ENCODE results near the gene RNU6-1. TPM values are rescaled to one million over a fixed set of nuclear protein-coding genes. Genes with fewer than 3 reads are reported as not detected.

RNU6-1 gene
- total RNA-seq, 2 experiments from 2014 or later = not detected

DNA sequence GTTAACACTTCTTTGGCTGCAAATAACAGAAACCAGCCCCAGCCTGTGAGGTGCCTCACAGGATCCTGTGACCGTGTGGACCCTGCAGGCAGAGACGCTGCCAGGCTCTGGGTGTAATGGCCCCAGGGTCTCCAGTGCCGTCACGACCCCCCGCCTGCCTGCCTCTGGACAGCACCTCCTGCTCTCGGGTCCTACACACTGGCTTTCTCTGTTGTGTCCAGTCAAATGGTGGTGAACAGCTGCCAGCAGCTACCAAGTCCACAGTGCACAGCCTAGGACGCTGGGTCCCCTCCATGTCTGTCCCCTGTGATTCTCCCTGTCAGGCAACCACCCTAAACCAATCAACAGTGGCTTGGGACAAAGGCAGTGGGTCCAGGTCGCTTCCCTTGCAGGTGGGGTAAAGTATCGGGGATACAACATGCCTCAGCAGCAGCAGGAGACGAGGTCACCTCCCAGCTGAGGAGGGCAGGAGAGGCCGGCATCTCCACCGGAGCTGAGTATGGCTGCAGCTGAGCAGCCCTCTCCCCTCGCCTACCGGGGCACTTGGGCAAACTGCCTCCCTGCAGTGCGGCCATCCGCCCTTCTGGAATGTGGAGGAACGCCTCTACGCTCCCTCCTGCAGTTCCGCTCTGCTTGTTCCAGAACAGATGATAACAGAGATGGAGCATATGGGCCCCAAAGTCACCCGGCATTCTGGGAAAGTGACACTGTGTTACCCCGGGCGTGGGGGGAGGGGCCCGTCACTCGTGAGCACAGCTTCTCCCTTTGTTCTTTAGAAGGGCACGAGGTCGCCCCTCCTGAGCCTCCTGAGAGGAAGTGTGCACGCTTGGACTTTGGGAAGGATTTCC, 35.6 kb downstream of the RNU6-1 start:
- H3K4me1 ChIP-seq (ENCODE audit: insufficient read depth, low read length, poor library complexity, severe bottlenecking) = peaks cover 52% of the 10 kb centered on the region
- BruUV-seq (replicated peaks) = no TSS peak
- H3K36me3 ChIP-seq (ENCODE audit: insufficient read depth, low read length) = no peaks in the 10 kb centered on the region
- H4K20me1 ChIP-seq (ENCODE audit: insufficient read depth, low read length) = no peaks in the 10 kb centered on the region
- ChIA-PET CTCF (ENCODE audit: unreplicated experiment) (no interaction called here), POLR2A (no interaction called here)
- no peak overlapping the region for H2AFZ ChIP-seq (ENCODE audit: low read length)
- no peak for TF ChIP-seq EZH2phosphoT487 (IDR thresholded peaks at IDR 0.05; ENCODE audit: borderline replicate concordance, low read depth, low read length)
- no peak for TF ChIP-seq CTCF (conservative IDR thresholded peaks at IDR 0.05; ENCODE audit: low read length)
- intact Hi-C loops (cut with micrococcal nuclease; ENCODE audit: unreplicated experiment) = no loop called here
- peak overlapping the region; percentile 65 for H3K4me2 ChIP-seq (ENCODE audit: low read length)
- DNase-seq (ENCODE audit: low spot score) = no peak
- no peaks in the 10 kb centered on the region for H3K9me3 ChIP-seq (ENCODE audit: low read length)
- no peaks in the 10 kb centered on the region for H3K9me2 ChIP-seq (ENCODE audit: insufficient read depth, low read length)
- no peak overlapping the region for H3K4me3 ChIP-seq (ENCODE audit: low read depth, low read length, poor library complexity, severe bottlenecking)
- peak overlapping the region; percentile 8 for H3K27ac ChIP-seq (ENCODE audit: low read depth, low read length, poor library complexity, severe bottlenecking)
- H3K79me2 ChIP-seq (ENCODE audit: insufficient read depth, low read depth, low read length) = no peaks in the 10 kb centered on the region

DNA sequence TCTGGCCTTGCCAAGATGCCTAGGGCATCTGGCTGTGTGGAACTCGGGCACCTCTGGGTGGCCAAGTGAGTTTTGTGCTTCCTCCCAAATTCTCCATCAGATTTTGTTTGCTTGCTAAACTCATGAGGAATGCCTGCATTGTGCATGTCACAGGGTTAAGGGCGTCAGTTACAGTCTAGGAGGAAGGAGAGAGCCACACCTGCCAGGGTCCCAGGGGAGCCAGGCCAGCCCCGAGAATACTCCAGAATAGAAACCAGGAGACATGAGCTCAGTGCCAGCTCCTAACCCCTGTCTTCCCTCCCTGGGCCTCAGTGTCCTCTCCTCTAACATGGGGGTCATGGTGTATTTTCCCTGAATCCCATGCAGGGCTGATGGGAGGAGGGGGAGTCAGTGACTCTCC, 36.5 kb downstream of the RNU6-1 start:
- Histone ChIP-seq H3K9me2 (ENCODE audit: insufficient read depth, low read length) (no peaks in the 10 kb centered on the region), H3K4me1 (ENCODE audit: insufficient read depth, low read length, poor library complexity, severe bottlenecking) (peaks cover 54% of the 10 kb centered on the region), H3K27ac (ENCODE audit: low read depth, low read length, poor library complexity, severe bottlenecking) (peak overlapping the region; percentile 8), H3K9me3 (ENCODE audit: low read length) (no peaks in the 10 kb centered on the region), H4K20me1 (ENCODE audit: insufficient read depth, low read length) (no peaks in the 10 kb centered on the region), H3K79me2 (ENCODE audit: insufficient read depth, low read depth, low read length) (no peaks in the 10 kb centered on the region), H3K36me3 (ENCODE audit: insufficient read depth, low read length) (no peaks in the 10 kb centered on the region), H2AFZ (ENCODE audit: low read length) (no peak overlapping the region), H3K4me3 (ENCODE audit: low read depth, low read length, poor library complexity, severe bottlenecking) (peak overlapping the region; percentile 12), H3K4me2 (ENCODE audit: low read length) (peak overlapping the region; percentile 65)
- TF ChIP-seq CTCF (conservative IDR thresholded peaks at IDR 0.05; ENCODE audit: low read length) (no peak), EZH2phosphoT487 (IDR thresholded peaks at IDR 0.05; ENCODE audit: borderline replicate concordance, low read depth, low read length) (no peak)
- ChIA-PET CTCF (ENCODE audit: unreplicated experiment) (no interaction called here), POLR2A (no interaction called here)
- intact Hi-C loops (cut with micrococcal nuclease; ENCODE audit: unreplicated experiment) = no loop called here
- DNase-seq (ENCODE audit: low spot score) = peak; percentile 57
- no TSS peak for BruUV-seq (replicated peaks)
